A549 (cell line): ENCODE results near the gene DHX15. TPM values are rescaled to one million over a fixed set of nuclear protein-coding genes. Genes with fewer than 3 reads are reported as not detected.

Source experiments
- ATAC-seq, 2 experiments: fragments of 200-7000 bp in 1 of 2; fragments of >200 bp in 1 of 2; cut with Nextera tagmentation in 1 of 2; cut with Tn5 transposase in 1 of 2; 3 replicates each; pipeline versions ENCODE4 v1.8.0 to v1.9.1; 2018 to 2020; ENCODE audit warnings: mild to moderate bottlenecking in 1 of 2, moderate library complexity in 1 of 2
- CTCF ChIA-PET: fragments of 300-600 bp; sonication (Branson Sonifier 250); formaldehyde crosslinking; extraction: SDS; loops from one replicate; lab custom pipeline; 2021; ENCODE audit warnings: antibody characterized with exemption, inconsistent platforms; lab: Yijun Ruan, JAX
- POLR2A ChIA-PET: fragments of 350-600 bp; formaldehyde crosslinking; extraction: SDS; loops from one replicate; lab custom pipeline; 2021; ENCODE audit warnings: antibody characterized with exemption, inconsistent platforms; lab: Yijun Ruan, JAX
- DNase-seq, 2 experiments: peaks; one replicate each; pipeline versions ENCODE4 v3.0.0 to v3.0.0-alpha.2; 2011 to 2016; ENCODE audit warnings: low read depth in 1 of 2, low spot score in 1 of 2
- FAIRE-seq: peaks from 2 replicates; lab custom pipeline; 2011; peaks lifted over from hg19 to GRCh38; lab: Jason Lieb, UNC
- H3K27ac ChIP-seq, 2 experiments: fragments of >200 bp; sonication (Bioruptor Twin); formaldehyde crosslinking; 3 replicates each; pipeline ENCODE4 v1.5.1; 2016 to 2017
- H3K4me1 ChIP-seq: fragments of >200 bp; sonication (Bioruptor Twin); formaldehyde crosslinking; 3 replicates; pipeline ENCODE4 v1.6.1; 2016
- H3K4me2 ChIP-seq: fragments of >200 bp; sonication (Bioruptor Twin); formaldehyde crosslinking; 3 replicates; pipeline ENCODE4 v1.6.1; 2016
- H3K4me3 ChIP-seq: fragments of >200 bp; sonication (Bioruptor Twin); formaldehyde crosslinking; 3 replicates; pipeline ENCODE4 v1.5.1; 2016
- H3K9me3 ChIP-seq: fragments of >200 bp; sonication (Bioruptor Twin); formaldehyde crosslinking; 3 replicates; pipeline ENCODE4 v1.6.1; 2016
- ATOH8 ChIP-seq: fragments of 250-450 bp; sonication (Bioruptor Pico); IDR thresholded peaks from 2 replicates; pipeline ENCODE4 v1.5.0; 2020; ENCODE audit warnings: low read depth, mild to moderate bottlenecking, moderate library complexity
- CEBPB ChIP-seq, 2 experiments: fragments of >200 bp in 1 of 2; sonication (Bioruptor Twin) in 1 of 2; formaldehyde crosslinking in 1 of 2; IDR thresholded peaks; 2 replicates each; pipeline ENCODE4 v1.6.1; 2012 to 2016
- CHD2 ChIP-seq: fragments of 150-350 bp; IDR thresholded peaks from 2 replicates; pipeline ENCODE4 v1.6.1; 2014; ENCODE audit warnings: low read length; ENCODE audit not compliant: partially characterized antibody
- FOSB ChIP-seq: fragments of 250-450 bp; sonication (Bioruptor Pico); IDR thresholded peaks from 2 replicates; pipeline ENCODE4 v1.5.0; 2020; ENCODE audit warnings: mild to moderate bottlenecking, moderate library complexity
- FOSL2 ChIP-seq, 2 experiments: fragments of 450-650 bp in 1 of 2; fragments of >200 bp in 1 of 2; sonication (Bioruptor Twin) in 1 of 2; formaldehyde crosslinking; IDR thresholded peaks; 2 replicates each; pipeline versions ENCODE4 v1.5.0 to v1.6.1; 2016 to 2020; ENCODE audit warnings: mild to moderate bottlenecking in 1 of 2, moderate library complexity in 1 of 2
- FOXS1 ChIP-seq: fragments of 250-450 bp; sonication (Bioruptor Pico); IDR thresholded peaks from 2 replicates; pipeline ENCODE4 v1.5.0; 2020; ENCODE audit warnings: mild to moderate bottlenecking, moderate library complexity
- GATA3 ChIP-seq: IDR thresholded peaks from 2 replicates; pipeline ENCODE4 v1.6.1; 2012; ENCODE audit warnings: borderline replicate concordance
- HDAC2 ChIP-seq: fragments of 200-600 bp; sonication (generic); IDR thresholded peaks from 2 replicates; pipeline ENCODE4 v1.6.1; 2016
- HEYL ChIP-seq: fragments of 250-450 bp; sonication (Bioruptor Pico); IDR thresholded peaks from 2 replicates; pipeline ENCODE4 v1.8.0; 2021; ENCODE audit warnings: mild to moderate bottlenecking, moderate library complexity
- HOXA7 ChIP-seq: fragments of 250-450 bp; sonication (Bioruptor Pico); IDR thresholded peaks from 2 replicates; pipeline ENCODE4 v1.5.0; 2020; ENCODE audit warnings: mild to moderate bottlenecking, moderate library complexity
- KDM1A ChIP-seq: fragments of 200-600 bp; sonication (generic); IDR thresholded peaks from 2 replicates; pipeline ENCODE4 v1.6.1; 2016; ENCODE audit warnings: low read depth, mild to moderate bottlenecking
- MYC ChIP-seq: IDR thresholded peaks from 2 replicates; pipeline ENCODE4 v1.6.1; 2012; ENCODE audit warnings: mild to moderate bottlenecking, inconsistent platforms, low read length, improper control_type of control experiment, borderline replicate concordance
- NFE2L2 ChIP-seq: fragments of 150-350 bp; conservative IDR thresholded peaks from 2 replicates; pipeline ENCODE4 v1.6.1; 2014; ENCODE audit warnings: low read length
- NR3C1 ChIP-seq: fragments of >200 bp; sonication (Bioruptor Twin); formaldehyde crosslinking; IDR thresholded peaks from 3 replicates; pipeline ENCODE4 v1.6.1; 2017
- PHF8 ChIP-seq: fragments of 200-600 bp; sonication (generic); IDR thresholded peaks from 2 replicates; pipeline ENCODE4 v1.6.1; 2016; ENCODE audit warnings: low read depth, mild to moderate bottlenecking, antibody characterized with exemption, moderate library complexity, borderline replicate concordance
- POLR2A ChIP-seq: IDR thresholded peaks from 2 replicates; pipeline ENCODE4 v1.6.1; 2012; ENCODE audit warnings: mild to moderate bottlenecking, low read length
- POLR2AphosphoS2 ChIP-seq: conservative IDR thresholded peaks from 2 replicates; pipeline ENCODE4 v1.6.1; 2012; ENCODE audit warnings: low read length, improper control_type of control experiment, inconsistent platforms
- RARB ChIP-seq: fragments of 250-450 bp; sonication (Bioruptor Pico); IDR thresholded peaks from 2 replicates; pipeline ENCODE4 v1.8.0; 2021; ENCODE audit warnings: mild to moderate bottlenecking, moderate library complexity
- RCOR1 ChIP-seq: fragments of 150-350 bp; IDR thresholded peaks from 2 replicates; pipeline ENCODE4 v1.6.1; 2014; ENCODE audit warnings: antibody characterized with exemption, low read length, low read depth
- TFCP2L1 ChIP-seq: fragments of 250-450 bp; sonication (Bioruptor Pico); IDR thresholded peaks from 2 replicates; pipeline ENCODE4 v1.5.0; 2021; ENCODE audit warnings: mild to moderate bottlenecking
- TP53 ChIP-seq: fragments of 250-450 bp; sonication (Bioruptor Pico); IDR thresholded peaks from 2 replicates; pipeline ENCODE4 v1.5.0; 2021; ENCODE audit warnings: mild to moderate bottlenecking, moderate library complexity
- ZC3H11A ChIP-seq: fragments of 450-650 bp; IDR thresholded peaks from 2 replicates; pipeline ENCODE4 v1.6.1; 2014; ENCODE audit warnings: antibody characterized with exemption, mild to moderate bottlenecking
- ZFP36 ChIP-seq: fragments of 450-650 bp; IDR thresholded peaks from 2 replicates; pipeline ENCODE4 v1.6.1; 2014; ENCODE audit warnings: borderline replicate concordance; ENCODE audit not compliant: partially characterized antibody
- ZNF302 ChIP-seq: fragments of 250-450 bp; sonication (Bioruptor Pico); IDR thresholded peaks from 2 replicates; pipeline ENCODE4 v1.9.0; 2021; ENCODE audit warnings: inconsistent platforms, mild to moderate bottlenecking, moderate library complexity
- WGBS: methylation state at CpG from one replicate; pipeline ENCODE4 v1.1.6; 2017; ENCODE audit errors: missing lambda C conversion rate; 5-methylcytosine and 5-hydroxymethylcytosine counted together
- polyA plus RNA-seq, 4 experiments: library from polyadenylated mRNA; depleted of rRNA in 3 of 4; stranded (reverse); fragments of >200 nt; fragmentation: RNase III in 1 of 4; extraction: RNeasy Plus Mini Kit Qiagen cat#74134 plus additional on column Dnase treatment in 1 of 4; gene quantifications; 2 replicates in 3 of 4; 3 replicates in 1 of 4; pipeline ENCODE4 v1.2.3, GENCODE V29; 2011 to 2017
- TF ChIP-seq, protein P1 (sequence below): fragments of 200-600 bp; sonication (generic); IDR thresholded peaks from 2 replicates; pipeline ENCODE4 v1.6.1; 2016; ENCODE audit warnings: antibody characterized with exemption, mild to moderate bottlenecking, moderate library complexity

DHX15 gene
- polyA plus RNA-seq, 2 of the 4 experiments (the other 2 are of a cell fraction) = 154 to 189 TPM

- ATAC-seq (no peak), DNase-seq (no peak), FAIRE-seq (no peak)
- peak overlapping the region; percentile 84 for H3K4me2 ChIP-seq
- CTCF ChIA-PET = interaction anchor here (0.7 to 0.9 kb wide), 2 partner anchors 16 to 74 kb away, joined by 3 to 4 read pairs; no protein-coding TSS in a partner anchor
- peak overlapping the region; percentile 95 for H3K4me3 ChIP-seq
- POLR2A ChIA-PET = no interaction called here
- H3K4me1 ChIP-seq = peaks cover 27% of the 10 kb centered on the region
- WGBS = 5% methylated on average over 5 of the region's 5 CpGs
- no peak for TF ChIP-seq RARB
- TF ChIP-seq CHD2 = no peak
- no peak for TF ChIP-seq POLR2AphosphoS2
- no peak for TF ChIP-seq MYC
- no peak for TF ChIP-seq HEYL (CRISPR knock-in tag)
- TF ChIP-seq CEBPB (IDR thresholded peaks at IDR 0.05) = no peak
- no peak for TF ChIP-seq PHF8
- TF ChIP-seq FOSB (CRISPR knock-in tag) = no peak
- no peak for TF ChIP-seq KDM1A
- TF ChIP-seq ZFP36 = no peak
- no peak for TF ChIP-seq ATOH8 (CRISPR knock-in tag)
- TF ChIP-seq POLR2A = no peak
- TF ChIP-seq TP53 (CRISPR knock-in tag) = no peak
- H3K9me3 ChIP-seq = no peaks in the 10 kb centered on the region
- no peak overlapping the region for H3K27ac ChIP-seq
Observed at GRCh38 chr4:24582235-24582832, 2.0 kb downstream of the DHX15 start.

- POLR2A ChIA-PET = no interaction called here
- Histone ChIP-seq H3K27ac (no peak overlapping the region), H3K4me3 (no peak overlapping the region), H3K4me2 (peak overlapping the region; percentile 11; the same call in 1 of the 3 replicates), H3K9me3 (no peaks in the 10 kb centered on the region), H3K4me1 (peaks cover 41% of the 10 kb centered on the region)
- no peak for TF ChIP-seq ZC3H11A
- TF ChIP-seq HEYL (CRISPR knock-in tag) = no peak
- TF ChIP-seq, protein P1, sequence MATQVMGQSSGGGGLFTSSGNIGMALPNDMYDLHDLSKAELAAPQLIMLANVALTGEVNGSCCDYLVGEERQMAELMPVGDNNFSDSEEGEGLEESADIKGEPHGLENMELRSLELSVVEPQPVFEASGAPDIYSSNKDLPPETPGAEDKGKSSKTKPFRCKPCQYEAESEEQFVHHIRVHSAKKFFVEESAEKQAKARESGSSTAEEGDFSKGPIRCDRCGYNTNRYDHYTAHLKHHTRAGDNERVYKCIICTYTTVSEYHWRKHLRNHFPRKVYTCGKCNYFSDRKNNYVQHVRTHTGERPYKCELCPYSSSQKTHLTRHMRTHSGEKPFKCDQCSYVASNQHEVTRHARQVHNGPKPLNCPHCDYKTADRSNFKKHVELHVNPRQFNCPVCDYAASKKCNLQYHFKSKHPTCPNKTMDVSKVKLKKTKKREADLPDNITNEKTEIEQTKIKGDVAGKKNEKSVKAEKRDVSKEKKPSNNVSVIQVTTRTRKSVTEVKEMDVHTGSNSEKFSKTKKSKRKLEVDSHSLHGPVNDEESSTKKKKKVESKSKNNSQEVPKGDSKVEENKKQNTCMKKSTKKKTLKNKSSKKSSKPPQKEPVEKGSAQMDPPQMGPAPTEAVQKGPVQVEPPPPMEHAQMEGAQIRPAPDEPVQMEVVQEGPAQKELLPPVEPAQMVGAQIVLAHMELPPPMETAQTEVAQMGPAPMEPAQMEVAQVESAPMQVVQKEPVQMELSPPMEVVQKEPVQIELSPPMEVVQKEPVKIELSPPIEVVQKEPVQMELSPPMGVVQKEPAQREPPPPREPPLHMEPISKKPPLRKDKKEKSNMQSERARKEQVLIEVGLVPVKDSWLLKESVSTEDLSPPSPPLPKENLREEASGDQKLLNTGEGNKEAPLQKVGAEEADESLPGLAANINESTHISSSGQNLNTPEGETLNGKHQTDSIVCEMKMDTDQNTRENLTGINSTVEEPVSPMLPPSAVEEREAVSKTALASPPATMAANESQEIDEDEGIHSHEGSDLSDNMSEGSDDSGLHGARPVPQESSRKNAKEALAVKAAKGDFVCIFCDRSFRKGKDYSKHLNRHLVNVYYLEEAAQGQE = no peak
- no peak for TF ChIP-seq PHF8
- no peak for TF ChIP-seq NR3C1
- TF ChIP-seq POLR2AphosphoS2 = no peak
- TF ChIP-seq FOSL2 (IDR thresholded peaks at IDR 0.05) = no peak
- TF ChIP-seq FOSL2 (CRISPR knock-in tag; IDR thresholded peaks at IDR 0.05) = no peak
- no peak for TF ChIP-seq KDM1A
- no peak for TF ChIP-seq TFCP2L1 (CRISPR knock-in tag)
- DNase-seq (no peak), FAIRE-seq (no peak), ATAC-seq (no peak)
- WGBS = 73% methylated on average over 4 of the region's 4 CpGs
- CTCF ChIA-PET = no interaction called here
Observed at GRCh38 chr4:24578364-24578763, 6.0 kb downstream of the DHX15 start.

DNA sequence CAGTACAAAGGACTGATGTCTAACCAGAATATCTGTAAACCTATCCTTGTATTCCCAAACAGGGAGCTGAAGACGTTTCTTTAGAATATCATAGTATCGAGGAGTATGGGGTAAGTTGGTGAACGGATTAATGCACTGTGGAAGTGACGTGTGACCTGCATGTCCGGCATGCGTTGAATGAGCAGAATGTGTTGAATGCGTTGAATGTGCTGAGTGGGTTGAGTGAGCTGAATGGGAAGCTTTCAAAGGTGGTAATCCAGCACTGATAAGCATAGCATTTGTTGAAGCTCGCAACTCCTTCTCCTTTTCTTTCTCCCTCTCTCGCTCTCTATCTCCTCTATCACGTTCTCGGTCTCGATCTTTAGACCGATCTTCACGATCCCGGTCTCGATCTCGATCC lies 8.1 kb downstream of the DHX15 start:
- no peaks in the 10 kb centered on the region for H3K9me3 ChIP-seq
- FAIRE-seq (no peak), ATAC-seq (no peak), DNase-seq (no peak)
- no peak overlapping the region for H3K4me3 ChIP-seq
- ChIA-PET CTCF (no interaction called here), POLR2A (interaction anchor here (1.2 kb wide), 1 partner anchor 8 kb away, joined by 5 read pairs; the partner anchor contains the start of gene DHX15)
- H3K4me2 ChIP-seq = no peak overlapping the region
- no peak overlapping the region for H3K27ac ChIP-seq
- peaks cover 32% of the 10 kb centered on the region for H3K4me1 ChIP-seq
- 95% methylated on average over 17 of the region's 17 CpGs for WGBS
- TF ChIP-seq ZC3H11A (no peak), RCOR1 (no peak), TP53 (CRISPR knock-in tag) (no peak), NFE2L2 (no peak), ZNF302 (no peak), NR3C1 (no peak), FOXS1 (no peak), GATA3 (no peak), HOXA7 (CRISPR knock-in tag) (no peak), KDM1A (no peak), POLR2AphosphoS2 (no peak), HDAC2 (no peak)
